Brain pericyte (primary cell): Measurements from ENCODE around the gene FCRLB.
A peak's percentile ranks its signal among the peaks of the same experiment; 100 is the strongest.
"Not testable (repeated sequence)": the region's sequence is repeated elsewhere in the genome, so short reads cannot be mapped to it uniquely, and the experiment has no call there.

Experiments
- DNase-seq: peaks from one replicate; pipeline ENCODE4 v3.0.0-alpha.2; 2012; ENCODE audit warnings: low read depth, low spot score

The FCRLB gene

DNA sequence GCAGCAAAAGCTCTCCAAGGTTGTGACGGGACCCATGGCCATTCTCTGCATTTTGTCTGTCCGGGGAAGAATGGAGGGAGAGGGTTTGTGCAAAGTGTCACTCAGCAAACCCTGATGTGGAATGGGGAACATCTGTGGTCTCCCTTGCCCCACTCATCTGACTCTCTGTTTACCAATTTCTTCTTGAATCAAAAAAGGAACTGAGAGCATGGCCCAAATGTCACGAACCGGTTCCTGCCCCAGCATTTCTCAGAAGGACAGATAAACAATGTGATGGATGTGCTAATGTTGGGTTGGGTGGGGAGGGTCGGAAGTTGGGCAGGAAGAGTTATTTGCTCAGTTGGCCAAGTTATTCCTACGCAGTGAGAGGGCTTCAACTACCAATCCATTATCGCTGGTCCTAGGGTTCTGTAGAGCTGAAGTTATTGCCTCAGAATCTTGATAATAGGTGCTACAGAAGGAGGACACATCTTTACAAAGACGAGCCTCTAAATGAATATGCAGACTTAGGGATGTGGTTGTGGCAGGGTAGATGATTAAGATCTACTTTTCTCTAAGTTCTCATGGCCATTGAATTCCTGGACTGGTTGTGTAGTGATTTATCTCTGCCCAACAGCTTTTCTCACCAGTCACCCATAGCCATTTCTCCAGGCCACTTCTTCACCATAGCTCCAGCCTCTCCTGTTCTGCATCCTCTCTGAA lies 18.7 kb downstream of the FCRLB start:
- DNase-seq = no peak

GRCh38 chr1:161740921-161741320 lies 19.6 kb downstream of the FCRLB start:
- DNase-seq = no peak

- DNase-seq = no peak
Measured at GRCh38 chr1:161743231-161743630, 21.9 kb downstream of the FCRLB start.

DNA sequence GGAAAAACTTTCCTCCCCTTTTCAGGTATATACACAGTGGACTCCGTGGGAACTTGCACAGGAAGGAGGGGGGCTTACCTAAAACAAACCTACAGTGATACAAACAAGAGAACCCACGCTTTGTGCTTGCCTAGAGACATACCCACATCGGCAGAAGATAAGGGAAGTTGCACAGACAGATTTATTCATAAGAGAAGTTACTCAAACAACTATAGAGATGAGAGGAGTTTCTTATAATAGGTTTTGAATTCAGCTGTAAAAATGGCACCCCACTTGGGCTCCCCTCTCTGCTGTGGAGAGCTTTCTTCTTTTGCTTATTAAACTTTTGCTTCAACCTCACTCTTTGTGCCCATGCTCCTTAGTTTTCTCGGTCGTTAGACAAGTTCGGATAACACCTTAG lies 26.5 kb downstream of the FCRLB start:
- DNase-seq = no peak

- DNase-seq = peak; percentile 80
Measured at GRCh38 chr1:161749509-161750407, 28.4 kb downstream of the FCRLB start, which contains the start of gene DUSP12. Gene DUSP12, plus strand, starts transcription at chr1:161749786. Its CDS starts 16 bp downstream, at chr1:161749802.

GRCh38 chr1:161763522-161764098 lies 42.3 kb downstream of the FCRLB start:
- no peak for DNase-seq

DNA sequence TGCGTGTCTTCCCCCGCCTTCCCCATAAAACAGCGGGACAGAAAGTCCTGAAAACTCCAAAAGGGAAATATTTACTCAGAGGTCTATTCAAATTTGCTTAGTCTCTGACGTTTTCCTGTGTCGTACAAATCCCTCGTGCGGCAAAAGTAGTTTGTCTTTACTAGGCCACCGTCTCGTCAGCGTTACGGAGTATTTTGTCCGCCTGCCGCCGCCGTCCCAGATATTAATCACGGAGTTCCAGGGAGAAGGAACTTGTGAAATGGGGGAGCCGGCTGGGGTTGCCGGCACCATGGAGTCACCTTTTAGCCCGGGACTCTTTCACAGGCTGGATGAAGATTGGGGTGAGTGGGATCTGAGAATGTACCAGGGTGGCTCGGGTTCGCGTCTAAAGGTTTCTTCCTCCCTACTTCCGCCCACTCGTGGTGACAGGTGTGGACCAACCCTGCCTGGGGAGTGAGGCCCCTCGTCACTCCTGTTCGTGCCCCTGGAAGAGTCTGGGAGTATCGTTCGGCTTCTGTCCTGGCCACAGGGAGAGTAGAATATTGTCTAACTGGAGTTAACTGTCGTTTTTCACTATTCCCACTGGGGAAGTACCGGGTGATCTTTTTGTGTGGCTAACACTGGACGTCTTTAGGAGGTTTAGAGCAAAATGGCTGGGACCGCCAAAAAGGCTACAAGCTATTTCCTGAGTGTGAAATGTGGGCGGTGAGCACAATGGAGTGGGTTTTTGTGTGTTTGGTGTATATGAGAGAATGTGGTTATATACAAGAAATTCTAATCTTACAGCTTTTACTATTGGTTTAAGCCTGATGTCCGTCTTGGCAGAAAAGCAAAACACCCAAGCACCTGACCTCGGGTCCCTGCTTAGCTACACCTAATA lies 45.0 kb downstream of the FCRLB start, which contains the start of gene ATF6:
ATF6 (plus strand) TSS at position 219 of the 880 bp plus-strand sequence; CDS start at position 260, 41 bp downstream.
- DNase-seq = peak; percentile 70

DNA sequence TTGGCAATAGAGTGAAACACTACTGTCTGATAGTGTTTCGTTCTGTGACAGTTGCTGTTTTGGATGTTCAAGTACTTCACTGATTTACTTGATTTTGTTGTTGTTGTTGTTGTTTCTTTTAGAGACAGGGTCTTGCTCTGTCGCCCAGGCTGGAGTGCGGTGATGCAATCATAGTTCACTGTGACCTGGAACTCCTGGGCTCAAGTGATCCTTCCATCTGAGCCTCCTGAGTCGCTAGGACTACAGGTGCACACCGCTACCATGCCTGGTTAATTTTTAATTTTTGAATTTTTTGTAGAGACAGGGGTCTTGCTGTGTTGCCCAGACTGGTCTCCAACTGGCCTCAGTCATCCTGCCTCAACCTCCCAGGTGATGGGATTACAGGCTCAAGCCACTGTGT lies 47.1 kb downstream of the FCRLB start:
- no peak for DNase-seq

GRCh38 chr1:161768986-161769672 lies 47.8 kb downstream of the FCRLB start:
- no peak for DNase-seq

GRCh38 chr1:161769673-161770045 lies 48.3 kb downstream of the FCRLB start:
- DNase-seq = not testable (repeated sequence)

DNA sequence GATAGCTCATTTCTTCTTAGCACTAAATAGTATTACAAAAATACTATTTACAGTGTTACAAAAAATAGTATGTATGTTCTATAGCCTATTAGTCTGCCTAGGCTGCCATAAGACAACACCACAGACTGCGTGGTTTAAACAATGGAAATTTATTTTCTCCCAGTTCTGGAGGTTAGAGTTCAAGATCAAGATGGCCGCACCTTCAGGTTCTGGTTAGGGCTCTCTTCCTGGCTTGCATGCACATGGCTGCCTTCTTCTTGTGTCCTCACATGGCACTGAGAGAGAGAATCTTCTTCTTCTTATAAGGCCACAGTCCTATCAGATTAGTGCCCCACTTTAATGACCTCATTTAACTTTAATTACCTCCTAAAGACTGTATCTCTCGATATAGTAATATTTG lies 48.9 kb downstream of the FCRLB start:
- DNase-seq = no peak

DNA sequence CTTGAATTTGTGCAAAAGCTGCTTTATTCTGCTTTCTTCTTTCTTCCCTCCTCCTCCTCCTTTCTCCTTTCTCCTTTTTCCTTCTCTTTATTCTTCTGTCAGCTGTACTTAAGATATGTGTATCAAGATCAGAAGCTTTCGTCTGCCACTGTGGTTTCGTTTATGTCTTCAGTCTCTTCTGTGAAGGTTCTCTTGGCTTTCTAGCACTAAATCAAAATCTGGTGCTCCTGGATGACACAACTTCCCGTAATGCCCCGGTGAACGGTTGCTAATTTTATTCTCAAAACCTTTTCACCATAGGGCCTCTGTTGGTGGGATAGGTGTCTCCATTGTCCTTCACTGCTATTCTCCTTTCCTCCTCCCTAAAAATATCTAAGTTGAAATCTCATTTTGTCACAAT lies 49.8 kb downstream of the FCRLB start:
- no peak for DNase-seq

DNA sequence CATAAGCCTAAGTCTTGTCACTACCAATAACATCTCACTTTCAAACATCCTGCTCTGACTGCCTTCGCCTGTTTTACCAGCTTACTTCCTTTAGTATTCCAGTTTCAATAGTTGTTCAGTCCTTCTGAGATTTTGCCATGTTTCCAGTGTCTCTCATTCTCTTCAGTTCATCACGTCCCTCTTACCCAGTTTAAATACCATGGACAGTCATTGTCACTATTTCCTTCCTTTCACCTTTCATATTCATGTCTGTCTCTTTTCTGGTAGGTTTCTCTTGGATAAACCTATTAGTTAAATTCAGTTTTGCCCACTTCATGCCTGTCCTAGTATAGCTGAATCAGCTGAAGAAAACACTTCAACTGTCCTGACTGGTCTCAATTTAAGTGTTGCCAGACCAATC lies 50.6 kb downstream of the FCRLB start:
- no peak for DNase-seq

- DNase-seq = no peak
Measured at GRCh38 chr1:161772397-161772796, 51.1 kb downstream of the FCRLB start.

DNA sequence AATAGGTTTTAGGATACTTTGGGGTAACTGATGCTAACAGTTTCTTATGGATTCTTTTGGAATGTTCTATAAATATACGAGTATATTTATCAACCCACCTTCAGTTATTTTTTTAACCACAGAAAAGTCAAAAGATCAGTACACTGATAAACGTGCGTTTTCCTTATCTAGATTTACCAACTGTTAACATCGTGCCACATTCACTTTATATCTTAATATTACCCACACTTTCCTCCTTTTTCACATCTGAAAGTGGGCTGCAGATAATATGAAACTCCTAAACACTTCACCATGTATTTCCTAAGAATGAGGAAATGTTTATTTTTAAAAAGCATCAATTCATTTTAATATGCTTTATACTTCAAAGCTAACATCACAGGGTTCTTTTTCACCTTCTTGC lies 52.4 kb downstream of the FCRLB start:
- DNase-seq = no peak

- DNase-seq = no peak
Measured at GRCh38 chr1:161777261-161777660, 55.9 kb downstream of the FCRLB start.
